HG02938 (cell line): ENCODE results near the gene UBN1.

ENCODE experiments used
- ATAC-seq: cut with Tn5 transposase; IDR thresholded peaks from one replicate; pipeline ENCODE4 v1.9.1; 2021; ENCODE audit warnings: mild to moderate bottlenecking, moderate library complexity; ENCODE audit not compliant: unreplicated experiment

The UBN1 gene

GRCh38 chr16:4846901-4847773, at the start of gene UBN1, which contains the start of gene GLYR1:
Gene UBN1, plus strand, starts transcription at chr16:4847481. Its CDS starts 5,437 bp downstream, at chr16:4852918.
Gene GLYR1, minus strand, starts transcription at chr16:4847288. Its CDS starts 23 bp downstream, at chr16:4847265.
- peak; percentile 79 for ATAC-seq

DNA sequence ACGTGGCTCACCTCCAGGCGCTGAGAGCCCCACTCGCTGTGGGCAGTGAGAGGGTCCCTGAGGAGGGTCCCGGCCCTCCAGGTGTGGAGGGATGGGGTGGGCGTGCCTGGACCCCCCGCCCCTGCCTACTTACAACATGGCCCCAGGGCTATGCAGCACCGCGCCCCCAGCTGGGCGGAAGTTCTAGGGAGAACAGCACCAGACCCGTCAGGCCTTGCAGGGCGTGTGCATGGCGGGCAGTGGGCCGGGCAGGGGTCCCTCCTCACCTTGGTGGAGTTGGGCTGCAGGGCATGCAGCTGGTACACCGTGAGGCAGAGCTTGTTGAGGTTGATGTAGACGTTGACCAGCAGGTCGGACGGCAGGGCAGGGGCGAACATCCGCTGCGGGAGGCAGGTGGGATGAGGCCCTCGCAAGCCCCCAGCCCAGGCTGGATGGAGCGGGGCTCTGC, 49.5 kb upstream of the UBN1 start:
- ATAC-seq = no peak

DNA sequence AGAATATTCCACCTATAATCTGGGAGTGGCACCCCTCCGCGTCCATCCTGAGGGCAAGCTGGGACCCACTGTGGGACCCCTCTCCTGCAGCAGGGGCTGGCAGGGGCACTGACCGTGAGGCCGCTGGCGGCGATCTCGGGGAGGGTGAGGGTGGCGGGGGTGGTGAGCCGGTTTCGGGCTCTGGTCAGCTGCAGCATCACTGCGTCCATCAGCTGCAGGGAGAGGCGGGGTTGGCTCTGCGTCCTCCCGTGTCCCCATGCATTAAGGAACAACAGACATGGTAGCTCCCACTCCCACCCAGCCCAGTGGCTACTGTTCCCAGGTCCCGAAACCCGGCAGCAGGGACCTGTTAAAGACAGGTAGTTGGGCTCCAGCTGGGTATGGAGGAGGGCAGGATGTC, 48.8 kb upstream of the UBN1 start:
- ATAC-seq = no peak

DNA sequence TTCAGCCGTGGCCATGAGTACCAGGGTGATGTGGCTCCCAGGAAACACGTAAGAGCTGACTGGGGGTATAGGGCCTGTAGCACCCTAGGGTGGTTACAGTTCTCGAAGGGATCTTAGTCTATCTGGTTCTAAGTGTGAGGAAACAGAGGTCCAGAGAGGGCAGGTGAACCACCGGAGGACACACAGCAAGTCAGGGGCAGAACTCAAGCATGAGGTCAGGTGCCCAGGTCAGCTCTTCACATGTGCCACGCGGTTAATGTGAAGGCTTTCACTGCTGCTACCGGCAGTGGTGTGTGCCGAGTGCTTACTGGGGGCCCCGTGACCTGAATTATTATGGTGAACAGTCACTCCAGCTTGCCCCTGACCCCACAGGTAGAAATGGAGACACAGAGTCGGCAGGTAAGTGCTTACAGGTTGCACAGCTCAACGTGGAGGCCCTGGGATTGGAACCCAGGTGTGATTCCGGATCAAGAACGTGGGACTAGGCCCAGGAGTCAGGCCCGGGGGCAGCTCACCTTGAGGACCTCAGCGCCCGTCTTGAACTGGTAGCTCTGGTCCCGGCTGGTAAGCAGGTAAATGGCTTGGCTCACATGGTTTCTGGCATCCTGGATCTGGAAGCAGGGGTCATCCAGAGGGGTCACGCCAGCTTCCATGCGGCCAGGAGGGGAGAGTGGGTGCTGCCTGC, 48.0 kb upstream of the UBN1 start:
- ATAC-seq = no peak

- no peak for ATAC-seq
Measured at GRCh38 chr16:4800290-4801041, 46.8 kb upstream of the UBN1 start.

GRCh38 chr16:4801051-4801961, 46.0 kb upstream of the UBN1 start:
- ATAC-seq = no peak

GRCh38 chr16:4801962-4802658, 45.2 kb upstream of the UBN1 start, which contains the start of gene ROGDI:
Gene ROGDI, minus strand, starts transcription at chr16:4802633. Its CDS starts 62 bp downstream, at chr16:4802571.
- ATAC-seq = peak; percentile 51

DNA sequence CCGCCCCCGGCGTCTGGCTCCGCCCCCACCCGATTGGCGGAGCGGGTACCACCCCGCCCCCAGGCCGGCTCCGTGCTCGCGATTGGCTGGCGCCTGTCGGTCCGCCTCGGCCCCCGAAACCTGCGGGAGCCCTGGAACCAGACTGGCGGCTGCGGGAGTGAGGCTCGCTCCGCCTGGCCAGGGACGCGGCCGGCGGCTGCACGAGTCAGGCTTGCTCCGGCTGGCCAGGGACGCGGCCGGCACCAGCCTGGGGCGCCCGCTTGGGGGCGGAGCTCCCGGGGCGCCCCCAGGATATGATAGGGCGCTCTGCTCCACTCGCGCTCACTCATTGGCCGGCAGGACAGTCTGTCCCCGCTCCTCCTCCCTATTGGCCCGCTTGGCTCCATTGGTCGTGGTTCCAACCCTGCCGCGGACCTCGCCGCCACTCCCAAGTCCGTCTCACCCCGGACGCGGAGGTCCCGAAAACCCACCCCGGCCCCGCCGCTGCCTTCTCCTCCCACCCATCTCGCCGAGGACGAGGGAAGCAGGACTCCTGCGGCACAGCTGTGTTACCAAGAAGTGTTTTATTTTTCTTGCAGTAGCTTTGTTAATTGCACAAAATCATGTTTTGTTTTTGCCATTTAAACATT, 44.5 kb upstream of the UBN1 start:
- ATAC-seq = peak; percentile 85

GRCh38 chr16:4803401-4803844, 43.9 kb upstream of the UBN1 start:
- ATAC-seq = no peak

- no peak for ATAC-seq
Measured at GRCh38 chr16:4803898-4804762, 43.2 kb upstream of the UBN1 start.

- no peak for ATAC-seq
Measured at GRCh38 chr16:4805231-4805630, 42.0 kb upstream of the UBN1 start.

- ATAC-seq = no peak
Measured at GRCh38 chr16:4806280-4806679, 41.0 kb upstream of the UBN1 start.

DNA sequence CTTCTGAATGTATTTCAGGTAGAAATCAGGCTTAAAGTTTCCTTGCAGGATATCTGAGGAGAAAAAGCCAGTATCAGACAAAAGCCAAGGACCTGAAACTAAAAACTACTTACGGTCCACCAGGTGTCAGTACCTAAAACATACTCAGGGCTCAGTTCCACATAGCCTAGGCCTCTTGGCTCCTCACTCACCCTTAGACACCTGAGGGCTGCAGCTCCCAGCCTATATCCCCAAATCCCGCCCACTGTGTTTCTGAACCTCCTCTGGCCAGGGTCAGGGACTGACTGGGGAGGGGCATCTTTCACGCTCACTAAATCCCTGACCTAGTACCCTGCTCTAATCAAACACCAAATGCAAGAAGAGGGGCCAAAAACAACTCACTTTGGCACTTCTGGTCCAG, 36.0 kb upstream of the UBN1 start:
- no peak for ATAC-seq

DNA sequence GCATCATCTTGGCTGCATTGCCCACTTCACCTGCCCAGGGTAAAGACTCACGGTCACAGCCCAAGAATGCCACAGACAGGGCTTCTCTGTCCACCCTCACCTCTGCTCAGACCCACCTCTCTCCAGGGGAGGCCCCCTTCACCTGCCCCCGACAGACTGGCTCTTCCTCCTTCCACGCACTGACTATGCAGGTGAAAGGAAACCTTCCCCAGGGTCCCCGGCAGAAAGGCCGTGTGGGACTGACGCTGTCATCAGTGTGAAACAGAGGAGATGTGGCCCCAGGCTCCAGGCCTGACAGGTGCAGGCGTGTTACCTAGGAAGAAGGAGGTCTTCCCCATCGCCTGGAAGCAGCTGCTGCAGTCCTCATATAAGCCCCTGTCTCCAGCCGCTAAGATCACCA, 35.5 kb upstream of the UBN1 start:
- no peak for ATAC-seq

GRCh38 chr16:4813251-4814003, 33.9 kb upstream of the UBN1 start:
- ATAC-seq = no peak

- ATAC-seq = no peak
Measured at GRCh38 chr16:4814046-4814445, 33.2 kb upstream of the UBN1 start.

DNA sequence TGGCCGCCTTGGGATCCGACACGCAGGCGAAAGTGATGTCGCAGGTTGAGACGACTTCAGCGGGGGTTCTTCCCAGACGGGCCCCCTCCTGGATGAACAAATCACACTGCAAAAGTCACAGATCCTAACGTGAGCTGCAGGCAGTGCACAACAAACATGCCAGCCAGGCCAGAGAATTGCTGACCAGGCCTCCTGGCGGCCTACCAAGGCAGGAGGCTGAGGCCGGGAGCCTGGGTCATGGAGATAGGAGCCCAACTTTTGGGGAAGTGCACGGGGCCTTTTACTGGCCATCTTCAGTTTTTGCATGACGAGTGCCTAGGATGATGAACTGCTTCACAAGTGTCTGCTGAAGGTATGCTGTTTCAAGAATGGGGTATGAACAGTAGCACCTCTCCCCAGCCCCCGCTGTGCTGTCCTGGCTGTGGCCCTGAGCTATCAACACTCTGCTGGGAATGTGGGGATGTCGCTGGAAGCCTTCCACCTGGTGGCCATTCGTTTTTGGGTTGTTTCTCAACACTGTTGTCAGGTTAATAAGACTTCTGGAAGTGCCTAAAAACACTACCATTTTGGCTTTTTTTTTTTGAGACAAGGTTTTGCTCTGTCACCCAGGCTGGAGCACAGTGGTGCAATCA, 32.6 kb upstream of the UBN1 start:
- ATAC-seq = no peak
